ENCODE measurements around the gene ZFAND3.

DNA sequence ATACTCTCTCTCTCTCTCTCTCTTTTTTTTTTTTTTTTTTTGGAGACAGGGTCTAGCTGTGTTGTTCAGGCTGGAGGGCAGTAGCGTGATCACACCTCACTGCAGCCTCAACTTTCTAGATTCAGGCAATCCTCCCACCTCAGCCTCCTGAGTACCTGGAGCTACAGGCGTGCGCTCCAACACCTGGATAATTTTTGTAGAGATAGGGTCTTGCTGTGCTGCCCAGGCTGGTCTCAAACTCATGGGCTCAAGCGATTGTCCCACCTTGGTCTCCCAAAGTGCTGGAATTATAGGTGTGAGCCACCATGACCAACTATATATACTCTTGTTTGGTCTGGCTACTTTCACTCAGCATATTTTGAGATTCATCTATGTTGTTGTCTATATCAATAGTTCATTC is 154.9 kb downstream of the ZFAND3 start:
- TF ChIP-seq, protein P1, sequence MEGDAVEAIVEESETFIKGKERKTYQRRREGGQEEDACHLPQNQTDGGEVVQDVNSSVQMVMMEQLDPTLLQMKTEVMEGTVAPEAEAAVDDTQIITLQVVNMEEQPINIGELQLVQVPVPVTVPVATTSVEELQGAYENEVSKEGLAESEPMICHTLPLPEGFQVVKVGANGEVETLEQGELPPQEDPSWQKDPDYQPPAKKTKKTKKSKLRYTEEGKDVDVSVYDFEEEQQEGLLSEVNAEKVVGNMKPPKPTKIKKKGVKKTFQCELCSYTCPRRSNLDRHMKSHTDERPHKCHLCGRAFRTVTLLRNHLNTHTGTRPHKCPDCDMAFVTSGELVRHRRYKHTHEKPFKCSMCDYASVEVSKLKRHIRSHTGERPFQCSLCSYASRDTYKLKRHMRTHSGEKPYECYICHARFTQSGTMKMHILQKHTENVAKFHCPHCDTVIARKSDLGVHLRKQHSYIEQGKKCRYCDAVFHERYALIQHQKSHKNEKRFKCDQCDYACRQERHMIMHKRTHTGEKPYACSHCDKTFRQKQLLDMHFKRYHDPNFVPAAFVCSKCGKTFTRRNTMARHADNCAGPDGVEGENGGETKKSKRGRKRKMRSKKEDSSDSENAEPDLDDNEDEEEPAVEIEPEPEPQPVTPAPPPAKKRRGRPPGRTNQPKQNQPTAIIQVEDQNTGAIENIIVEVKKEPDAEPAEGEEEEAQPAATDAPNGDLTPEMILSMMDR (conservative IDR thresholded peaks at IDR 0.05; ENCODE audit: low read length): no peak
- no peak for TF ChIP-seq EZH2phosphoT487 (IDR thresholded peaks at IDR 0.05; ENCODE audit: borderline replicate concordance, low read depth, low read length)

Measured in OCI-LY7 (cell line).